Left hindlimb (tissue), 1 donor: ENCODE measurements around the gene SLC39A1.

Source experiments
- DNase-seq: peaks from one replicate; pipeline ENCODE4 v3.0.0-alpha.2; 2018

The SLC39A1 gene

DNA sequence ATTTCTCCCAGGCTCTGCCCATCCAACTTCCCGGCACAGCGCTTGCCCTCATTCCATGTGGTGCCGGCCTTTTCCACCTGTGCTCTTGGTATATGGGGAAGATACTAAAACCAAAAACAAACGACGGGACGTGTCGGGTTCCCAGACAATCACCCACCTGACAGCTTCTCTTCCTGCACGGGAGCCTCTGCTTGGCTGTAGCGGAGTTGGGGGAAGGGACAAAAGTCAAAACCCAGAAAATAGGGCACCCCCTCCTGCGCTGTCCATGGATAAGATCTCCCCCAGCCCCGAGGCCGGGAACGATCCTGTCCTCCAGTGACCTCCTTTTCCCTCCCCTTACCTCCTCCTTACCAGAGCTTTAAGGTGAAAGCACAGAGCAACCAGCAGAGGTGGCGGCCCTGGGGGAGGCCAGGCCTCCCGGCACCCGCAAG, 13.5 kb upstream of the SLC39A1 start:
- DNase-seq: no peak

DNA sequence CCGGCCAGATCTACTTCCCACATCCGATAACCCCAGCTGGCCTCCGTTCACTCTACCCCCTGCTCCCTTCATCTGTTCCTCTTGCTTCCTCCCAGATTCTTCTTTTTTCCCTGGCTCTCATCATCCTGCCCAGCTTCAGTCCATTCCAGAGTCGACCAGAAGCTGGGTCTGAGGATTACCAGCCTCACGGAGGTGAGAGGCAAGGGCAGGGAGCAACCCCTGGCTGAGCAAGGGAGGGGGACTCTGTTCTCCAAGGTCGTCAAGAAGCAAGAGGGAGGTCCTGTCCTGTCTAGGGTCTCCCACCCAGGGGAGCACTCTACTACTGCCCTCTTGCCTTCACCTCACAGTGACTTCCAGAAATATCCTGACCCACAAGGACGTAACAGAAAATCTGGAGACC, 10.2 kb upstream of the SLC39A1 start:
- DNase-seq: no peak

DNA sequence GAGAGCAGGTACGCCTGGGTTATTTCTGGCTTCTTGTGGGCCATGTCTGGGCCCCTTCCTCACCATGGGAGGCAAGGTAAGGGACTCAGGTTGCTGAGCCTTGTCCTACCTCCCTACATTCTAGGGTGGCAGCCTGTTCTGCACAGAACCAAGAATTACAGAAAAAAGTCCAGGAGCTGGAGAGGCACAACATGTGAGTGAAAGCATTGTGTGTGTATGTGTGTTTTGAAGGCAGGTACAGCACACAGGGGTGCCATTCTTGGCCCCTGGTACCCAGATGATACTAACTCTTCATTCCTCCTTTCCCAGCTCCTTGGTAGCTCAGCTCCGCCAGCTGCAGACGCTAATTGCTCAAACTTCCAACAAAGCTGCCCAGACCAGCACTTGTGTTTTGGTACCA, 9.7 kb upstream of the SLC39A1 start:
- no peak for DNase-seq

DNA sequence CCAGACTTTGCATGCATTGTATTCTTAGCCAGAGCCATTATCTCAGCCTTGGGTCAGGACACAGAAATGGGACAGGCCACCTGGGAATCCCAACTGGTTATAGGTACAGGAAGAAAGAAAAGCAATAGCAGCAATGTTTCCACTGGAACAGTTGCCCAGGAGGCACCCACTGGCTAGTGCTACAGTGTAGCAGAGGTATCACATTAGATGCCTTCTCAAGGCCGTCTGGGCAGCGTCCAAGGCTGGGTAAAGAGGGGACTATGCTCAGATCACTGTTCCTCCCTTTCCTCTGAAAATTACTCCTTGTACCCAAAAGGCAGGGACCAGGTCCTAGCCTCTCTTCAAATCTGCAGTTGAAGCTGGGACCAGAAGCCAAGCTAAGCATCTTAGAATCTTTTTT, 7.0 kb upstream of the SLC39A1 start:
- no peak for DNase-seq

DNA sequence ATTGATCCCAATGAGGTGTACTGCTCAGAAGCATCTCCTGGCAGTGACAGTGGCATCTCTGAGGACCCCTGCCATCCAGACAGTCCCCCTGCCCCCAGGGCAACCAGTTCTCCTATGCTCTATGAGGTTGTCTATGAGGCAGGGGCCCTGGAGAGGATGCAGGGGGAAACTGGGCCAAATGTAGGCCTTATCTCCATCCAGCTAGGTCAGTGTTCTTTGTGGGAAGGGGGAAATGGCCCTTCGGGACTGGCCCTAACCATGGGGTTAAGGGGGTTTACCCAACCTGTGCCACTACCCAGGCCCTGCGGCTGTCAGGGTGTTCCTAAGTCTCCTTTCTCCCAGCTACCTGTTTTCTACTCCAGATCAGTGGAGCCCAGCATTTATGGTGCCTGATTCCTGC, 5.6 kb upstream of the SLC39A1 start:
- DNase-seq: no peak

DNA sequence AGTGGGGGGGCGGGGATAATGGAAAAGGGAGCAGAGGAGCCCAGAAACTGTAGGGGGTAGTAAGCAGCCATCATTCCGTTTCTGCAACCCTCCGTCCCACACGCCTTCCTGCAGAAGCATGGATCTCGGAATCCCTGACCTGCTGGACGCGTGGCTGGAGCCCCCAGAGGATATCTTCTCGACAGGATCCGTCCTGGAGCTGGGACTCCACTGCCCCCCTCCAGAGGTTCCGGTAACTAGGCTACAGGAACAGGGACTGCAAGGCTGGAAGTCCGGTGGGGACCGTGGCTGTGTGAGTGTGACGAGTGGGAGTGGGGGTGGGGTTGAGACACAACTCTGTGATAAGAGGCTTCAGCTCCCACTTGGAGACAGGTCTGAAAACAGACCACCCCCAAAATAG, 5.1 kb upstream of the SLC39A1 start:
- no peak for DNase-seq

DNA sequence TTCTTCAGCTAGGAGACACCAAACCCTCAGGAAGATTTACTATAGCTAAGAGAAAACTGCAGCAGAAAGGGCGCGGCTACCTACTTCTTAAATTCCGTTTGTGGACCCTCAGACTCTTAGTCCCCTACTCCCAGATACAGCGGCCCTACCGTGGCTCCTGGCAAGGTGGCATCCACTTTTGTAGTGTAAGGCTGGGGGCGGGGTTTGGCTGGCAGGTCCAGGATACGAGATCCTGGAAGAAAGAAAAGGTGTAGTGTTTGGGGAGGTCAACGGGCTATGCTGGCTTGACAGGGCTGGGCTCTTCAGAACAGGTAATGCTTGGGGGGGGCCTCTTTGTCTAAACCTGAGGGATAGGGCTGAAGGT, 4.6 kb upstream of the SLC39A1 start:
- peak; percentile 48 for DNase-seq

DNA sequence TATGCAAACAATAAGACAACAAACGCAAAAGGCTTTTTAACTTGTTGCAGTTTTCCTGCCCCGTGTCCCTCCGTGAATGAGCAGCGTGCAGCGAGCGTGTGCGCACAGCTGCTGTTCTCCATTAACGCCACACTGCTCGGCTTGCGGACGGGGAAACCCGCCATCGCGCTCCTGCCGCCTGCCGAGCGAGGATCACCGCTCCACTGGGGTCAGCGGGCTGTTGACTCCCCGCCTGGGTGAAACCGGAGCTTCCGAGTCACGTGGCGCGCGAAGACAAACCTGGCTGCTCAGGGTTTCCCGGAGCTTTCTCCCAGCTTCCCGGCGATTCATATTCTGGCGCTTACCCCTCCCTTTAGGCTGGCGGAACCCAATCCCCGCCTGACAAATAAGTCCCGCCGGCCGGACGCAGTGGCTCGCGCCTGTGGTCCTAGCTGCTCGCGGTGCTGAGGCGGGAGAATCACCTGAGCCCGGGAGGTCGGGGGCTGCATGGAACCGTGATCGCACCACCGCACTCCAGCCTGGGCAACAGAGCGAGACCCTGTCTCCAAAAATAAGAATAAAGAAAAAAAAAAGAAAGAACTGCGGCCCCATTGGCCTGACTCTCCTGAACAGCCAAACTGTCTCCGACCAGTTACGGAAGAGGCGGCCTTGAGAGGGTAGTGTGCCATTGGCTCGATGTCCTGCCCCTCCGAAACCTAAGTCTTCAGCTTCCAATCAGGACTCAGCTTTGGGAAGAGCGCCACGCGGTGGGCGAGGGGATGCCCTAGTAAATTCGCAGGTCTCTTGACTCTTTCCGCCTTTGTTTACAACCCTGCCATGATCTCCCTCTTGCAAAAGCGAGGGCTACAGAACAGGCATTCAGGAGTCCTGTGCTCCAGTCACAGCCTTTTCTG, 4.0 kb upstream of the SLC39A1 start, which contains the start of gene CREB3L4:
Gene CREB3L4 (plus strand): TSS at position 796 of the 893 bp plus-strand sequence. CDS start 624 bp downstream, outside the sequence.
- DNase-seq: peak; percentile 95

DNA sequence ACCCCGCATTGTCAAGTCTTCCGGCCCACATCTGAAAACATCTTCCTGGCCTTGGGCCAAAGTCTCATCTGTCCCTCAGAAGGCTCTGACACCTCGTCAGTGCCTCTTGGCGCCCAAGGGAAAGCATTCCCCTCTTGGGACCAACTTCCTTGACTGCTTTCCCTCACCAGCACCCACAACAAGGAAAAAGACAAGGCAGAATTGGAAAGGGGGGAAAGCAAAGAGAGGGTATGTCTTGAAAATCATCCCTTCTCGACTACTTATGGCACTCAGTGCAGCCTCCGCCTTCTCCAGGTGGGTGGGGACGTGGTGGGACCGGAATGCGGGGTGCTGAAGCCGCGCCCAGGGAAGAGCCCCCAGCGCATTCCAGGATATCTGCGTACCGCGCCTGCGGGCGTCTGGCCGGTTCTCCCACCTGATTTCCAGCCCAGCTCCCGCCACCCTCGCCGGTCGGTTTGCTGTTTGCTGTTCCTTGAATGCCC, 554 bp upstream of the SLC39A1 start:
- DNase-seq: peak; percentile 67

DNA sequence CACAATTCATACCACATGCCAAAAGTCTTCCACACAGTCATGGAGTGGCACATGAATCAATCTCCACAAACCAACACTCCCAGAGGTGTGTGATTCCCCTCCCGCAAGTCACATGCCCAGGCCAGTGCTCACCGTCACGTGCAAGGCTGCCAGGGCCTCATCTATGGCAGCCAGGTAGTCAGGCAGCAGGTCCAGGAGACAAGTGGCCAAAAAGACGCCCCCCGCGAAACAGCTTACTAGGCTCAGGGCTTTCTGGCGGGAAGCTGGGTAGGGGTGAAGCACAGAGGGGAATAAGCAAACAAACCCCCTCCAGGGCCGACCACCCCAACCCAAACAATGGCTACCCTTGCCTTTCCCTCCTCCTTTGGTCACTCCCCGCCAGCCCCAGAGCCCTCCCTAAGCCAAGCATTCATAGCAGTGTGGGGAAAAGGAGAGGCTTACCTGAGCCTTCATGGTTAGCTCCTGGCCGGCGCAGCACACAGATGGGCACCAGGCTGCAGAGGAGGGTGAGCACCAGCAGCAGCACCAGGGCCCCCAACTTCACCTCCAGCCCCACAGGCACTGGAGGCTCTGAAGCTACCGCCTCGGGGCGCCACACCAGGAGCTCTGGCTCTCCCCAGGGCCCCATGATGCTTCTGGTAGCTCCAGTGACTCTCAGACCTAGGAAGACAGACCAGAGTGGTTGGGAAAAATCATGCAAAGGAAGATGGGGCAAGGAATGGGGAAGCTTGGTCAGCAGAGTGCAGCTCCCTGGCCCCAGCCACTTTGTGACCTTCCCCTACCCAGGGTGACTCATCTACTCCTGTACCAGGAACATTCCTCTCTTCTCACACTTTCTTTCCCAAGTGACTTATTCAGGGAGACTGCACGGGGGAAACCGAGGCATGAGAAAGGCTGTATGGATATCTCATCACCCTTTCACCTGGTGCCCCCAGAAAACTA, 978 bp downstream of the SLC39A1 start:
- DNase-seq: peak; percentile 37

DNA sequence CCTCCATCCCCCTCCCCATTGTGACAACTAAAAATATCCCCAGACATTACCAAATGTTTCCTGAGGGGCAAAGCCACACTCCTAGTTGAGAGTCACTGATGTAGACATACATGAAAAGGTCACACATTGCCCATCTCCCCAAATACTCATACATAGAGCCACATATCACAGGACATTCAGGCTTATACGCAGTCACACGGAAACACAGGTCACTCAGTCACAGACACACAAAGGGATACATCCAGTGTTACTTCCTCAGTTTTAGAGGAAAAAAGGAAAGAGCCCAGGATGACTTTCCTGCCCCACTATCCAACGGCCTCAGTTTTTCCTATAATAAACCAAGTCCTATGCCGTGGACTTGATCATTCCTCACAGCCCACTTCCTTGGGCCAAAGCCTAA, 1.9 kb downstream of the SLC39A1 start:
- peak; percentile 10 for DNase-seq

DNA sequence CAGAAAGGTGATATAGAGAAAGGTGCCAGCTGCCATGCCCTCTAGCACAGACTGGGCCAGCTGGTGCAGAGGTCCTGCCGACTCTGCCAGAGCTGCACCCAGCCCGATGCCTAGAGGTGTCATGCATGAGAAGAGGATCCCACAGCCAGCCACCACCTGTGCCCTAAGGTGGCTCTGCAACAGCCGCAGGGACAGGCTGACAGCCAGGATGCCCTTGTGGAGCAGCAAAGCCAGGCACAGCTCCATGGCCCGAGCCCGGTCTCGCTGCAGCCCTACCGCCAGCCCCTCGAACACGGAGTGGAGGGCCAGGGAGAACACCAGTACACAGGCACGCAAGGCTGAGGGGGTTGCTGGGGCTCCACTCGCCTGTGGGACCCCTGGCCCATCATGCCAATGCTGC, 3.1 kb downstream of the SLC39A1 start:
- DNase-seq: no peak

DNA sequence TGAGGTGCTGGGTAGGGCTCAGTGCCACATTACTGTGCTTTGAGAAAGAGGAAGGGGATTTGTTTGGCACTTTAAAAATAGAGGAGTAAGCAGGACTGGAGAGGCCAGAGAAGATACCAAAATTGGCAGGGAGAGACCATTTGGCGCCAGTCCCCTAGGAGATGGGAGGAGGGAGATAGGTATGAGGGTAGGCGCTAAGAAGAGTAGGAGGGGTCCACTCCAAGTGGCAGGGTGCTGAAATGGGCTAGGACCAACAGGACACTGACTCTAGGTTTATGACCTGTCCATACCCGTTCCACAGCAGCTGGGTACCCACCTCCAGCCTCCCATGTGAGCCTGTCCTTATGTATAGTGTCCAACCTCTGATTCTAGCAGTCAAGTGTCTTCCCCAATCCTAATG, 3.9 kb downstream of the SLC39A1 start:
- no peak for DNase-seq

DNA sequence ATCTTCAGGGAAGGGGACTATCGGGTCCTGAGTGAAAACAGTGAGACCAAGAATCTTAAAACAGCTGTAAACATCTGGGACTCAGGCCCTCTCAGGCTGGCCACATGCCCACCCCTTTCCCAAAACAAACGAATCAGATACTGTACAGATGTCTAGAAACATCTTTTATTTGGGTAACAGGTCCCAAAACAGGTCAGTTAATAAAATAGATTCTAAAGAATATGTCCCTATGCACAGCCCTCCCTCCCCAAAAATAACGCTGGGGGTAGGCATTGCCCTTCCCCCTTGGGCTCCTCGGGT, 4.4 kb downstream of the SLC39A1 start:
- DNase-seq: no peak

DNA sequence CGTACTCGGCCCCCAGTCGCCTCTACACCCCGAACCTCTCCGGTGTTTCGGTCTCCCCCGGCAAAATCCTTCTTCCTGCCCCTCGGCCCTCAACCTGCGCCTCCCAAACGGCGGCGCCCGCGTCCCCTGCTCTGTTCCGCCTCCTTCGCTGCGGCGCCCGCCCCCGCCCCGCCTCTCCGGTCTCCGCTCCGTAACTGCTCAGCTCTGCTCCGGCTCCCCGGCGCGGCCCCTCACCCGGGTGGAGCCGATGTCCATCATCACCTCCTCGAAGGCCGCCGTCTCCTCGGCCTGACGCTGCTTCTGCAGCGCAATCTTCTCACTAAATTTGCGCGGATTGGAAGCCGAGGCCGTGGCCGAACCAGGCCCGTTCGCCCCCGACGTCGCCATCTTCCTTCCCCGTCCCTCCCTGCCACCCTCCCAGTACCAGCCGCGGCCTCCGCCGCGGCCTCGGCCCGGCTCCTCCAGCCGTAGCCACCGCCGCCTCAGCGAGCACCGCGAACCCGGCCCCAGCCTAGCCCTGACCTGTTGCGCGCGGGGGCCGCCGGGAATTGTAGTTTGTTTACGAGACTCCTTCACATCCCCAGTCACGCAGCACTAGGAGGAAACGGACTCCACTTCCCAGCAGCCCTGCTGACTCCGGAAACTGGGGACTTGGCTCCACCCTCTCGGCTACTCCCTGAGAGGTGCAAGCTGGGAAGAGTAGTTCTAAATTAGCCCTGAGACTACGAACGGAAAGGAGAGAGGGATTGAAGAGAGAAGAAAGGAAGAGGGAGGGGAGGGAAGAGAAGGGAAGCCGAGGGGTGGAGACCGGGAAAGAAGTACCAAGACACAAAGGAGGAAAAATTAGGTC, 5.0 kb downstream of the SLC39A1 start, which contains the start of gene CRTC2:
Gene CRTC2 (minus strand): TSS at position 502 of the 850 bp plus-strand sequence. CDS start 115 bp downstream, at position 387.
- DNase-seq: peak; percentile 99

DNA sequence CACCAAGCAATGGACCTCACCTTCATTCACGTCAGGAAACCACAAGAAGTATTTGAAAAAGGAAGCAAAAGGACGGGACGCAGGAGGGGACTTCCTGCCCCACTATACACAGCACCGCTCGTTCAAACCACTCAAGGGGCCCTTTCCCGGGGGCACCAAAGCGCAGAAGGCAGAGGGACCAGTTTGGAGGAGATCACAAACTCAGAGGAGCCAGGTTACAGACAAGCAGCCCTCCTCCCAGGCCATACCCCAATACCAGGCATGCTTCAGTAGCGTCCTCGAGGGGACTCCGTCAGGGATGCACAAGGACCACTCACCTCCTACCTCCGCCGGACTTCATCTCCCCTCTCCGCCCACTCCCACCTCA, 5.6 kb downstream of the SLC39A1 start:
- DNase-seq: no peak

DNA sequence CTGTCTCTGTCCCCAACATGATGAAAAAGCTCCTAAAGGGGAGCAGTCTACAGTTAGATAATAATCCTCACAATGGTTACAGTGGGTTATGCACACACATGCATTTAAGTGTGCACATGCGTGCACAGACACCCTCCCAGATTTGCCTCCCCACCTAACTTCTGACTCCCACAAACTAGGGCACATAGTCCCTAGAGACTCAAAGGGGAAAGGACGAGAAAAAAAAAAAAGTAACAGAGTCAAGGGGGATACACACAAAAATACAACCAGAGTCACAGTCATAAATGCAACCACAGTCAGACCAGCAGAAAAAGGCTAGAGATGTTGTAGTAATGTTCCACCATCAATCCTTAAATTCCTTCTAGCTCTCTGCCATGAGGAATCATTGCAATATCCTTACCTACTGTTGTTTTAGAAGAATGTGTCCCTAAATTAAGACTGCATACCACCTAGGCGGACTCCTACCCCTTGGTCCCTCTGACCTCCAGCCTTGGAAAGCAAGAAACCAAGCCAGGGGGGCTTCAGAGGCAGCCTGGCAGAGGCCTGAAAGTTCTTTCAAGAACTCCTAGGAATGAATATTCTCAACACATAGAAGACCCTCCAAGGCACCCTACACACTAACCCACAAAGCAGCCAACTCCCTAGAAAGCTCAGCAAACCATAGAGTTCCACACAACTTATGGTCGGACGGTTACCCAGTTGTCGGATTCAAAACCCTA, 6.2 kb downstream of the SLC39A1 start:
- no peak for DNase-seq

DNA sequence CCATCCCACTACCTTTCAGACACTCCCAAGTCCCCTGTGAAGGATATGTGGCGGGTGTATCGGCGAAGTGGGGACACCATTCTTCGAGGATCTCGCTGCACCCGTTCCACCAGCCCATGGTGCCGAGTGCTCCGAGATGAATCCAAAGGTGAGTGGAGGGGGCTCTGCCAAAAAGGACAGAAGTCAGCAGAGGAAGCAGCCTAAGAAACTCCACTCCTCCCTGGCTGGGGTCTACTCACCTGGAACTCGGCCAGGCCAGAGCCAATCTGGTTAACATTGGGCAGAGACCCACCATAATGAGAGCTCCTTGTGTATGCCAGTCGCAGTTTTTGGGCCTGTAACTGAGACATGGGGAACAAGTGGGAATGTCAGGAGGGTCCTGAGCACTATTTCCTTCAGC, 8.5 kb downstream of the SLC39A1 start:
- DNase-seq: no peak

DNA sequence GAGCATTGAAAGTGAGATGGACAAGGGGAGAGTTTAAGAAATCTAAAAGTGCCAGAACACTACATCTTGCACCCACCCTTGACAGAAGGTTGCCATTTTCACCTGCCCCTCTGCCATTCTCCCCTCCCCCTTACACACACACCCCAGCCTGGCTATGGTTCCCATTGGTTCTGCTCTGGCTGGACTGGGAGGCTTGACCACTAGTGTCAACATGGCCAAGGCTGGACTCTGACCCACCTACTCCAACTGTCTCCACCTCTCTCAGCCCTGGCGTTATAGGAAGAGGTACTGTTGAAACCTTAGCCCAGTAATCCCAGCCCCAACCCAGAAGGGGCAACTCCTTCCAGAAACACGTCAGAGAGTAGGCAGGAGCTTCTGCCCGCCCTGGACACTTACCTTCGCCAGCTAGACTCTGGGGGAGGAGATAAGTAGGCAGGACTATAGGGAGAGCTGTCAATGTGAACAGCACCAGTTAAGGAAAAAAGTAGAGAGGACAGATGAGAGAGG, 9.4 kb downstream of the SLC39A1 start:
- no peak for DNase-seq

DNA sequence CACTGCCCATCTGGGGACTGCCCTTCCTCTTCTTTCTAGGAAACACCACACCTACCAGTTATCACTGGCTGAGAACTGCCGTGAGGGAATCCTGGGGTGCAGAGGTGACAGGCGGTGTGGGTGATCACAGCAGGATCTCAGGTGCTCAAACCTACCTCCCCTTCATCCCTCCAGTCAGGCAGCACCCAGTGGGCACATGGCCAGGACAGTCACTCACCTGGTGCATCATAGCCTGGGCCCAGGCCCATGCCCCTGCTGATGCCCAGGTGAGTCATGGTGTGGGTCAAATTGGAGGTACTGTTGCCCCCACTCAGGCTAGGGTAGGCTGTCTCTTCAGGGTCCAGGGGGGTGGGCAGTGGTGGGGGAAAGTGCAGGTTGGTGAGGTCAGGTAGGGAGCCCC, 11.5 kb downstream of the SLC39A1 start:
- DNase-seq: no peak

DNA sequence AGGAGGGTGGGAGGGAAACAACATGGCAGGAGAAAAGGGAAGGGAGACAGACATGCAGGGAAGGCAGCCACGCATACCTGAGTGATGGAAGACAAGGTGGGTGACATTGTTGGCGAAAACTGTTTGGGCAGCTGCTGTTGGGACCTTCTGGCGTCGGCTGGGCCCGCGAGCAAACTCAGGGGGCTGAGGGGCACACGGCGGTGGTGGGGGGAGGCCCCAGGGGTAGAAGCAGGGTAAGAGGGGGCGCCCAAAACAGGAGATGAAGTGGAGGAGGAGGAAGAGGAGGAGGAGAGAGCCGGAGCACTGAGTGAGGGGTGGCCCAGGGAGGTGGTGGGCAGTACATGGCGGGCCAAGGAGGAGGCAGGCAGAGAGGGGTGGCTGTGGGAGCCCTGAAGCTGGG, 12.2 kb downstream of the SLC39A1 start:
- DNase-seq: no peak
